Keratinocyte (primary cell): ENCODE data around the gene SUPT20HL2. TPM values are rescaled to one million over a fixed set of nuclear protein-coding genes. Genes with fewer than 3 reads are reported as not detected.

ENCODE experiments used
- DNase-seq: peaks from one replicate; pipeline ENCODE4 v3.0.0-alpha.2; 2011; ENCODE audit warnings: low read depth, missing footprints, low spot score
- FAIRE-seq: peaks from 2 replicates; lab custom pipeline; 2011; peaks lifted over from hg19 to GRCh38; lab: Jason Lieb, UNC
- H2AFZ ChIP-seq: 2 replicates; pipeline ENCODE4 v1.6.0; 2012; ENCODE audit warnings: low read length, control low read depth, inconsistent platforms; ENCODE audit not compliant: control insufficient read depth
- H3K27ac ChIP-seq: 2 replicates; pipeline ENCODE4 v1.5.1; 2011; ENCODE audit warnings: low read length; ENCODE audit not compliant: control insufficient read depth, insufficient read depth
- H3K27me3 ChIP-seq: 3 replicates; pipeline ENCODE4 v1.6.0; 2011; ENCODE audit warnings: low read length; ENCODE audit not compliant: control insufficient read depth, insufficient read depth; ENCODE audit errors: extremely low read depth
- H3K36me3 ChIP-seq, 2 experiments: 2 replicates in 1 of 2; 3 replicates in 1 of 2; pipeline ENCODE4 v1.5.1; 2011; ENCODE audit warnings: low read length in 2 of 2, mild to moderate bottlenecking in 1 of 2; ENCODE audit not compliant: control insufficient read depth in 2 of 2, insufficient read depth in 2 of 2; ENCODE audit errors: extremely low read depth in 1 of 2
- H3K4me1 ChIP-seq: 3 replicates; pipeline ENCODE4 v1.5.1; 2011; ENCODE audit warnings: low read length; ENCODE audit not compliant: control insufficient read depth, insufficient read depth; ENCODE audit errors: extremely low read depth
- H3K4me2 ChIP-seq: 3 replicates; pipeline ENCODE4 v1.6.0; 2011; ENCODE audit warnings: low read depth, low read length; ENCODE audit not compliant: control insufficient read depth, insufficient read depth; ENCODE audit errors: extremely low read depth
- H3K4me3 ChIP-seq, 3 experiments: fragments of 200-600 bp in 1 of 3; sonication (generic) in 1 of 3; 2 replicates in 2 of 3; 3 replicates in 1 of 3; pipeline ENCODE4 v1.5.1; 2011 to 2016; ENCODE audit warnings: low read length in 3 of 3, mild to moderate bottlenecking in 3 of 3, control low read depth in 2 of 3, inconsistent platforms in 1 of 3, low read depth in 1 of 3, mixed read lengths in 1 of 3, mixed run types in 1 of 3, moderate library complexity in 1 of 3; ENCODE audit not compliant: control insufficient read depth in 2 of 3, insufficient read depth in 2 of 3; ENCODE audit errors: extremely low read depth in 1 of 3
- H3K79me2 ChIP-seq: 2 replicates; pipeline ENCODE4 v1.6.0; 2012; ENCODE audit warnings: low read length; ENCODE audit not compliant: control insufficient read depth, insufficient read depth
- H3K9ac ChIP-seq: 3 replicates; pipeline ENCODE4 v1.6.0; 2011; ENCODE audit warnings: low read length; ENCODE audit not compliant: control insufficient read depth, insufficient read depth; ENCODE audit errors: extremely low read depth
- H3K9me1 ChIP-seq: 3 replicates; pipeline ENCODE4 v1.6.0; 2011; ENCODE audit warnings: low read length; ENCODE audit not compliant: control insufficient read depth, insufficient read depth; ENCODE audit errors: extremely low read depth
- H3K9me3 ChIP-seq: 2 replicates; pipeline ENCODE4 v1.5.1; 2012; ENCODE audit warnings: low read depth, low read length; ENCODE audit not compliant: control insufficient read depth
- H4K20me1 ChIP-seq: 3 replicates; pipeline ENCODE4 v1.6.0; 2011; ENCODE audit warnings: low read length; ENCODE audit not compliant: control insufficient read depth, insufficient read depth; ENCODE audit errors: extremely low read depth
- EZH2 ChIP-seq: IDR thresholded peaks from one replicate; pipeline ENCODE4 v1.6.1; 2012; ENCODE audit warnings: inconsistent platforms, mild to moderate bottlenecking, low read length, moderate library complexity
- dilution Hi-C: fragments of 300-500 bp; cut with MboI; formaldehyde crosslinking; loops from one replicate; pipeline ENCODE4 v1.7.0; 2020; ENCODE audit warnings: low sequenced_read_pairs; ENCODE audit not compliant: extremely low pct_ligation_motif_present
- polyA plus RNA-seq, 5 experiments: library from polyadenylated mRNA; depleted of rRNA in 3 of 5; stranded (reverse) in 3 of 5; stranded (forward) in 1 of 5; unstranded in 1 of 5; fragments of >200 nt; gene quantifications; 1 replicate in 1 of 5; 2 replicates in 3 of 5; 3 replicates in 1 of 5; pipeline versions ENCODE4 v1.2.1 to v1.2.3, GENCODE V29; 2011 to 2012; ENCODE audit warnings: missing spikeins in 2 of 5, low read depth in 1 of 5, low replicate concordance in 1 of 5
- TF ChIP-seq, protein P1 (sequence below), 3 experiments: IDR thresholded peaks in 1 of 3; conservative IDR thresholded peaks in 1 of 3; optimal IDR thresholded peaks in 1 of 3; 2 replicates in 2 of 3; 3 replicates in 1 of 3; pipeline versions ENCODE3 to v1.5.1; 2011; ENCODE audit warnings: low read length in 3 of 3, mild to moderate bottlenecking in 3 of 3, moderate library complexity in 2 of 3, control low read depth in 1 of 3, inconsistent platforms in 1 of 3; ENCODE audit not compliant: insufficient read depth in 2 of 3; ENCODE audit errors: extremely low read depth in 1 of 3

The SUPT20HL2 gene
- polyA plus RNA-seq, 1 donor (not counting 4 experiments of a cell fraction or from before 2014, with no cell fraction given) = not detected

GRCh38 chrX:24283127-24283794, 30.6 kb downstream of the SUPT20HL2 start:
- H3K27me3 ChIP-seq = no peaks in the 10 kb centered on the region
- no peak overlapping the region for H3K4me3 ChIP-seq
- H3K27ac ChIP-seq = no peak overlapping the region
- no peaks in the 10 kb centered on the region for H3K9me1 ChIP-seq
- DNase-seq = no peak
- no peaks in the 10 kb centered on the region for H3K9me3 ChIP-seq
- no peaks in the 10 kb centered on the region for H3K4me1 ChIP-seq
- no peak overlapping the region for H3K9ac ChIP-seq
- H4K20me1 ChIP-seq = no peaks in the 10 kb centered on the region
- no peak overlapping the region for H3K4me2 ChIP-seq
- H3K79me2 ChIP-seq = no peaks in the 10 kb centered on the region
- no peak for FAIRE-seq
- H2AFZ ChIP-seq = no peak overlapping the region
- dilution Hi-C loops = no loop called here
- no peak for TF ChIP-seq EZH2
- TF ChIP-seq, protein P1, sequence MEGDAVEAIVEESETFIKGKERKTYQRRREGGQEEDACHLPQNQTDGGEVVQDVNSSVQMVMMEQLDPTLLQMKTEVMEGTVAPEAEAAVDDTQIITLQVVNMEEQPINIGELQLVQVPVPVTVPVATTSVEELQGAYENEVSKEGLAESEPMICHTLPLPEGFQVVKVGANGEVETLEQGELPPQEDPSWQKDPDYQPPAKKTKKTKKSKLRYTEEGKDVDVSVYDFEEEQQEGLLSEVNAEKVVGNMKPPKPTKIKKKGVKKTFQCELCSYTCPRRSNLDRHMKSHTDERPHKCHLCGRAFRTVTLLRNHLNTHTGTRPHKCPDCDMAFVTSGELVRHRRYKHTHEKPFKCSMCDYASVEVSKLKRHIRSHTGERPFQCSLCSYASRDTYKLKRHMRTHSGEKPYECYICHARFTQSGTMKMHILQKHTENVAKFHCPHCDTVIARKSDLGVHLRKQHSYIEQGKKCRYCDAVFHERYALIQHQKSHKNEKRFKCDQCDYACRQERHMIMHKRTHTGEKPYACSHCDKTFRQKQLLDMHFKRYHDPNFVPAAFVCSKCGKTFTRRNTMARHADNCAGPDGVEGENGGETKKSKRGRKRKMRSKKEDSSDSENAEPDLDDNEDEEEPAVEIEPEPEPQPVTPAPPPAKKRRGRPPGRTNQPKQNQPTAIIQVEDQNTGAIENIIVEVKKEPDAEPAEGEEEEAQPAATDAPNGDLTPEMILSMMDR (optimal IDR thresholded peaks at IDR 0.05 in 1 of 3, IDR thresholded peaks at IDR 0.05 in 1 of 3, conservative IDR thresholded peaks at IDR 0.05 in 1 of 3; ENCODE audit: extremely low read depth in 1 of 3, insufficient read depth in 2 of 3, low read length in 3 of 3) = no peak
- H3K36me3 ChIP-seq = no peaks in the 10 kb centered on the region

DNA sequence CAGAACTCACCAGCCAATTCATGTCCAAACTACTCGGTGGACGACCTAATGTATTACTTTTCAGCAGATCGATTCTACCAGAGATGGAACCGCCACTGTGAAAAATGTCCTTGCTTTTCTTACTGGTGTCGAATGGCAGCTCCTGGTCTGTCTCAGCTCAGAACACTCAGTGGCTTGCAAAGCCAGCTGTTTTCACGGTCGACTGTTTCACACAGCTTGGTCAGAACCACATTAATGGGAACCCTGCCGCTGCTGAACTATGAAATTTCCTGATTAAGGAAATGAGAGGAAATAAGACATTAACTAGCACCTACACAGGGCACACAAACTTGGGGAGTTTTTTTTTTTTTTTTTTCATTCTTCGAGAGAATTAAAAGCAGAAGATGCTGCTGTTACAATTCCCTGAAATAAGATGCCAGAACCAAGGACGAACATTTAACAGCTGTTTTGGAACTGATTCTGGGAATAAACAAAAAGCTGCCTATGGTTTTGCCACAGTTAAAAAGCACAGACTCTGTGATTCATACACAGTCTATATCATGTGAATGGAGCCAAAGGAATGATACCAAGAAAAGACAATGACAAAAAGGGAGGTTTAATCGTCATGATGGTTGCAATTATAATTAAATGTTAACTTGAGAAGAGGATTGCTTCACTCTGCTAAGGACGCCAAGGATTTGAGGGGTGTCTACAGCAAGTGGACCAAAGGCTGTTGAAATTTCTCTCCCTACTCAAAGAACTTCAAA, 31.3 kb downstream of the SUPT20HL2 start:
- no peaks in the 10 kb centered on the region for H4K20me1 ChIP-seq
- TF ChIP-seq, protein P1 (optimal IDR thresholded peaks at IDR 0.05 in 1 of 3, IDR thresholded peaks at IDR 0.05 in 1 of 3, conservative IDR thresholded peaks at IDR 0.05 in 1 of 3; ENCODE audit: extremely low read depth in 1 of 3, insufficient read depth in 2 of 3, low read length in 3 of 3) = no peak
- TF ChIP-seq EZH2 = no peak
- no peak overlapping the region for H3K4me3 ChIP-seq
- DNase-seq = no peak
- no peak overlapping the region for H3K9ac ChIP-seq
- H3K9me3 ChIP-seq = no peaks in the 10 kb centered on the region
- no peak overlapping the region for H2AFZ ChIP-seq
- no peaks in the 10 kb centered on the region for H3K9me1 ChIP-seq
- H3K4me1 ChIP-seq = no peaks in the 10 kb centered on the region
- no peak overlapping the region for H3K27ac ChIP-seq
- FAIRE-seq = no peak
- no peaks in the 10 kb centered on the region for H3K79me2 ChIP-seq
- H3K4me2 ChIP-seq = no peak overlapping the region
- no peaks in the 10 kb centered on the region for H3K36me3 ChIP-seq
- dilution Hi-C loops = no loop called here
- no peaks in the 10 kb centered on the region for H3K27me3 ChIP-seq
